HG02642 (cell line): Measurements from ENCODE around the gene EGLN3.

Experiments
- ATAC-seq: cut with Tn5 transposase; IDR thresholded peaks from one replicate; pipeline ENCODE4 v1.9.1; 2021; ENCODE audit warnings: mild to moderate bottlenecking; ENCODE audit not compliant: unreplicated experiment, poor library complexity

EGLN3 gene

GRCh38 chr14:33880330-33880729 is 70.5 kb downstream of the EGLN3 start:
- ATAC-seq, result no peak

- no peak for ATAC-seq
Measured at GRCh38 chr14:33879684-33880286, 71.1 kb downstream of the EGLN3 start.

DNA sequence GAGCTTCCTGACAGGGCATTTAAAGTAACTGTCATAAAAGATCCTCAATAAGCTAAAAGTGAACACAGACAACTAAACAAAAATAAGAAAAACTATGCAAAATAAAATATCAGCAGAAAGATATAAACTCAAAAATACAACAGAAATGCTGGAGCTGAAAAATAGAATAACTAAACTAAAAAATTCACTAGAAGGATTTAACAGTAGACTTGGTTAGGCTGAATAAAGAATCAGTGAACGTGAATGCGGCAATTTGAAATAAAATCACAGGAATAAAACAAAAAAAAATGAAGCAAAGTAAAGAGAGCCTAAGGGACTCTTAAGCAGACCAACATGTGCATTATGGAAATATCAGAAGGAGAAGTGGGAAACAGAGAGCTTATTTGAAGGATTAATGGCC is 74.6 kb downstream of the EGLN3 start:
- ATAC-seq, result no peak
